Ammon's horn (tissue), 1 donor: ENCODE data around the gene EPN1.
"Not testable (repeated sequence)": the region's sequence is repeated elsewhere in the genome, so short reads cannot be mapped to it uniquely, and the experiment has no call there.

Experiments used
- DNase-seq: peaks from one replicate; pipeline ENCODE4 v3.0.0-alpha.2; 2016; ENCODE audit warnings: low spot score

The EPN1 gene

DNA sequence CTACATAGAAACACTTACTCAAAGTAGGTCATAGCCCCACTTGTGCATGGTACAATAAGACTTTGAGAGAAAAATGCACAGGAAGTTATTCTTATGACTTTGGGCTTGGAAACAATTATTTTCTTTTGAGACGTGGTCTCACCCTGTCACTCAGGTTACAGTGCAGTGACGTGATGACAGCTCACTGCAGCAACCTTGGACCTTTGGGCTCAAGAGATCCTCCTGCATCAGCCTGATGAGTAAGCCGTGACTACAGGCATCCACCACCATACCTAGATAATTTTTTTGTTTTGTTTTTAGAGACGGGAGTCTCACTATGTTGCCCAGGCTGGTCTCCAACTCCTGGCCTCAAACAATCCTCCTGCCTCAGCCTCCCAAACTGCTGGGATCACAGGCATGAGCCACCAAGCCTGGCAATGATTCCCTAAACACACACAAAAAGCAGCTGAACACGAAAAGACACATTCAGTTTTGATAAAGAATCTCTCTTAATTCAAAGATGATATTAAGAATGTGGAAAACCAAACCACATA, 45.3 kb downstream of the EPN1 start:
- DNase-seq: no peak

DNA sequence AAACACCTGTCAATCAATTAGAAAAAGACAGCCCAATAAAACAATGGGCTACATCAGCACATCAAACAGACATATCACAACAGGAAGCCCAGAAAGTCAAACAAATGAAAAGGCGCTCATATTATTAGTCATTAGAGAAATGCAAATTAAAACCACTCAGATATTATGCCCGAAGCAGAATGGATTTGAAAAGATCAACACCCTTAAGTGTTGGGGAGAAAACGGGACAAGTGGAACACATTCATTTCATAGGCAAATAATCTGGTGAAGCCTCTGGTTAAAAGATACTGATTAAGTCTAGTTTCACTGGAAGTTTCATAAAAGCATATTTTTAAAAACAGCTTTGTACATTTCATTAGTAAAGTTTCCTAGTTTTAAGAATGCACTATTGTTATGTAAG, 45.8 kb downstream of the EPN1 start:
- no peak for DNase-seq

DNA sequence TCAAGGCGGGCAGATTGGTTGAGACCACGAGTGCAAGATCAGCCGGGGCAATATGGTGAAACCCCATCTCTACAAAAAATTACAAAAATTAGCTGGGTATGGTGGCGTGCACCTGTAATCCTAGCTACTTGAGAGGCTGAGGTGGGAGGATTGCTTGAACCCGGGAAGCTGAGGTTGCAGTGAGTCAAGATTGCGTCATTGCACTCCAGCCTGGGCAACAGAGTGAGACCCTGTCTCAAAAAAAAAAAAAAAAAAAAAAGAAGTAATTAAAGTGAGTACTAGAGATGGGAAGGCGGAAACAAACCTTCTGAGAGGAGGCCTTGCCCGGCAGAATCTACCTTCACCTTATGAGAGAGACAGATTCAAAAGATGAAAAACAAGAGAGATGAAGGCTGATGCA, 48.5 kb downstream of the EPN1 start:
- DNase-seq: no peak

DNA sequence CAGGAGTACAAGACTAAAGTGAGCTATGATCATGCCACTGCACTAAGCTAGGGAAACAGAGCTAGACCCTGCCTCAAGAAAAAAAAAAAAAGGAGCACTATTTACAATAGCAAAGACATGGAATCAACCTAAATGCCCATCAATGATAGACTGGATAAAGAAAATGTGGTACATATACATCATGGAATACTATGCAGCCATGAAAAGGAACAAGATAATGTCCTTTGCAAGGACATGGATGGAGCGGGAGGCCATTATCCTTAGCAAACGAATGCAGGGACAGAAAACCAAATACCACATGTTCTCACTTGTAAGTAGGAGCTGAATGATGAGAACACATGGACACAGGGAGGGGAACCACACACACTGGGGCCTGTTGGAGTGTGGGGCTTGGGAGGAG, 55.4 kb downstream of the EPN1 start:
- DNase-seq: not testable (repeated sequence)

DNA sequence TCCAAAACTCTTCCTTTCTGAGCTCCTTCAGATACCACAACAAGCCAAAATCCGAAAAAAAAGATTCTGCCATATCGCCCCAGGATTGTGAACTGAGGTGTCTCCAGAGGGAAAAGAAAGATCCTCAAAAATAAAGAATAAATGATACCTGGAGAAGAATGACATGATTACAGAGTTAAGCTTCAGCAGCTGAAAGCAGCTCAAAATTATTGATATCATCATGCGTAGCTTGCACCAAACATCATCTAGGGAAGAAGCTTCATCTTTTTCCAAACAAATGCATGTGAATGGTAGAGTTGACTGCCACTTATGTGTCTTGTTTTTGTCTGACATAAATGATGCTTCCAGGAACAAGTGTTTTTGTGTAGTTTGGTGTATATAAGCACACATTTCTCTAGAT, 63.3 kb downstream of the EPN1 start, which contains the start of gene NLRP9:
NLRP9 (minus strand) TSS at position 101 of the 400 bp plus-strand sequence; CDS start at position 73, 28 bp downstream.
- DNase-seq: no peak

DNA sequence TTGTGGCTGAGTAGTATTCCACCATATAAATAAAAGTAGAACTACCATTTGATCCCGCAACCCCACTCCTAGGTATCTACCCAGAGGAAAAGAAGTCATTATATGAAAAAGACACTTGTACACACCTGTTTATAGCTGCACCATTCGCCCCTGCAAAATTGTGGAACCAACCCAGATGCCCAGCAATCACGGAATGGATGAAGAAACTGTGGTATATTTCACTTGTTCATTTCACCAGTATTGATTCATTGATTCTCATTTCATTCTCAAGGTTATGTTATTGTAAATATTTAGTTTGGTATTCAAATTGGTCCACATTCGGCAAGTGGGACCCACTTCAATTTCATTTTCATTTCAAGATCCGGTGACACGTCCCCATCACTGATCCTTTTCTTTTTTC, 75.7 kb downstream of the EPN1 start:
- DNase-seq: no peak

DNA sequence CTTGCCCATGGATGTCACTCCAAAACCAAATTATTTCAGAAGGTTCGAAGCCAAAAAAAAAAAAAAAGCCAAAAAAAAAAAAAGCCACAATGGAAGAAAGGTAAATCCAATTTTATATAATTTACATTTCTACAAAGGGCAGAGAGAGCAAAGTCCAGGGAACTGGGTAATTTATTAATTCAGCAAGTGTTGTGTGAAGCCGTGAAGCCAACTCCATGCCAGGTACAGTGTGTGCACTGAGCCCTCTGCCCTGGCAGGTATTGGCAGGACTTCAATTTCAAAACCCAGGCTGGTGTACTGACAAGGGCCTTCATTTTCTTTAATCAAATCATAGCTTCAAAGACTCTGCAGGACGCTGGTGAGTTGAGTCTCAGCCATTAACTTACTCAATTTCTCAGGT, 78.4 kb downstream of the EPN1 start:
- DNase-seq: no peak

DNA sequence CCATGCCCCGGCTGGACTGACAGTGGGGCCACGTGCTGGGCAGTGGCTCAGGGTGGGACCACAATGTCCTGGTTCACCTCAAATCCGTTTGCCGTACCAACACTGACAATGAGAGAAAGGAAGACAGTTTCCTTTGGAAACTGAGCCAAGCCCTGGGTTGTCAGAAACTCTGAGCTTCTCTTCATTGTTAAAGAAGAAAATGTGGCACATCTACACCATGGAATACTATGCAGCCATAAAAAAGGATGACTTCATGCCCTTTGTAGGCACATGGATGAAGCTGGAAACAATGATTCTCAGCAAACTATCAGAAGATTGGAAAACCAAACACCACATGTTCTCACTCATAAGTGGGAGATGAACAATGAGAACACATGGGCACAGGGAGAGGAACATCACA, 81.8 kb downstream of the EPN1 start:
- DNase-seq: not testable (repeated sequence)

DNA sequence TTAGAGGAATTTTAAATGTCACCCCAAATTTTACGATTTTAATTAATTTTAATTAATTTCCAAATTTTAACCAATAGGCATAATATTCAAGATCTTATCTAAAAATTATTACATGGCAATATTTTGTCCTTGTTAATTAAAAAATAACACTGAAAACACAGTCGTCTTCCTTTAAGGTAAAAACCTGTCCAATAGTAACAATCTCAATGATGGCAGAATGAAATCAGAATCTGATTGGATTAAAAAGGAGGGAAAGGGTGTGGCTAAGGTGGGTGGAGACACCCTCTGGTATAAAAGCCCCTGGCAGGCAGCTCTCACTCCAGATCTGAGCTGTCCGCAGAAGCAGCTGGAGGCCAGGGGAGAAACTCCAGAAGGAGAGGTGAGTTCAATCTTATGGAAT, 83.8 kb downstream of the EPN1 start, which contains the start of gene RFPL4A:
RFPL4A (plus strand) TSS at position 301 of the 400 bp plus-strand sequence. CDS start 2,704 bp downstream, outside the sequence.
- DNase-seq: not testable (repeated sequence)
